Measurements from ENCODE around the gene ZBTB1. TPM values are rescaled to one million over a fixed set of nuclear protein-coding genes. Genes with fewer than 3 reads are reported as not detected.
A peak's percentile ranks its signal among the peaks of the same experiment; 100 is the strongest.

Gene ZBTB1
- total and polyA plus RNA-seq, 12 donors: 15.1 to 38.1 (median 28.2) TPM

DNA sequence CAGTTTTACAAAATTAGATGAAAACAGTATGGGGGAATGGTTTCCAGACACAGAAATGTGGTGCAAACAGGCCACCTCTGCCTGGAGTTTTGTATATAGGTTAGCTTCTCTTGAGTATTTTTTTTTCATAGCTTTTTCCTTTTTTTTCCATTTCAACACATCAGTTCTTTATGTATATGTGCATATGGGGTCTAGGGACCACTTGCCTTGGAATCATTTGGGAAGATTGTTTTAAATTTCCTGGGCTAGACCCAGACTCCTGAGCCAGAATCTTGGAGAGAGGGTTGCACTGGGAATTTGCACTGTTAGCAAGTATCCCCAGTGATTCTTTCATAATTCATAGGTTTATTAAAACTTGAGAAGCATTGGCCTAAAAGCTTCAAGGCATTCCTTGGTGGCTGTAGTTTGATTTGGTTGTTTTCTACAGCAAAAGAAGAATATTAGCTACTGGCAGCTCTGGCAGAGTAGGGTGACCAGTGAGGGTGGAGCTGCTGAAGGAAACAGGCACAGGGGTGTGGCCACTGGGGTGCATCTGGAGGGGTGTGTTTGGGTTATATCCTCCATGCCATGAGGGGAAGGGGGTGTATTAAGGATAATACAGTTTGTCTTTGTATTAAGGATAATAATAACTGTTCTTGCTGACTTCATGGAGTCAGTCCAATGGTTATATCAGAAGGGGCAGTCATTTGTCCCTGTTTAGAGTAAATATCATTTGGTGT lies 68.0 kb downstream of the ZBTB1 start:
- H3K36me3 ChIP-seq (replicated peaks in 1 of 2): no peaks in the 10 kb centered on the region
- no peak overlapping the region for H3K4me3 ChIP-seq
- intact Hi-C loops (cut with DNase I): no loop called here
- H3K27ac ChIP-seq: peak overlapping the region in 1 of 5 donors; percentile 14
- H3K4me1 ChIP-seq (replicated peaks in 1 of 2): peaks cover 7 to 15% of the 10 kb centered on the region in 2 donors
- H3K27me3 ChIP-seq: no peaks in the 10 kb centered on the region
- TF ChIP-seq, protein P1, sequence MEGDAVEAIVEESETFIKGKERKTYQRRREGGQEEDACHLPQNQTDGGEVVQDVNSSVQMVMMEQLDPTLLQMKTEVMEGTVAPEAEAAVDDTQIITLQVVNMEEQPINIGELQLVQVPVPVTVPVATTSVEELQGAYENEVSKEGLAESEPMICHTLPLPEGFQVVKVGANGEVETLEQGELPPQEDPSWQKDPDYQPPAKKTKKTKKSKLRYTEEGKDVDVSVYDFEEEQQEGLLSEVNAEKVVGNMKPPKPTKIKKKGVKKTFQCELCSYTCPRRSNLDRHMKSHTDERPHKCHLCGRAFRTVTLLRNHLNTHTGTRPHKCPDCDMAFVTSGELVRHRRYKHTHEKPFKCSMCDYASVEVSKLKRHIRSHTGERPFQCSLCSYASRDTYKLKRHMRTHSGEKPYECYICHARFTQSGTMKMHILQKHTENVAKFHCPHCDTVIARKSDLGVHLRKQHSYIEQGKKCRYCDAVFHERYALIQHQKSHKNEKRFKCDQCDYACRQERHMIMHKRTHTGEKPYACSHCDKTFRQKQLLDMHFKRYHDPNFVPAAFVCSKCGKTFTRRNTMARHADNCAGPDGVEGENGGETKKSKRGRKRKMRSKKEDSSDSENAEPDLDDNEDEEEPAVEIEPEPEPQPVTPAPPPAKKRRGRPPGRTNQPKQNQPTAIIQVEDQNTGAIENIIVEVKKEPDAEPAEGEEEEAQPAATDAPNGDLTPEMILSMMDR (IDR thresholded peaks at IDR 0.05): no peak
- no peak for TF ChIP-seq POLR2A (IDR thresholded peaks at IDR 0.05)
- no peaks in the 10 kb centered on the region for H3K9me3 ChIP-seq (replicated peaks in 1 of 3)
- no peak for DNase-seq

GRCh38 chr14:64573109-64573508 lies 68.5 kb downstream of the ZBTB1 start:
- Histone ChIP-seq H3K27me3 (no peaks in the 10 kb centered on the region), H3K9me3 (replicated peaks in 1 of 3) (no peaks in the 10 kb centered on the region), H3K4me1 (replicated peaks in 1 of 2) (peaks cover 7 to 15% of the 10 kb centered on the region in 2 donors), H3K36me3 (replicated peaks in 1 of 2) (no peaks in the 10 kb centered on the region), H3K4me3 (no peak overlapping the region), H3K27ac (no peak overlapping the region)
- 81 to 90% (median 86%) methylated on average over 3 of the region's 3 CpGs for WGBS, 4 donors
- DNase-seq: no peak
- intact Hi-C loops (cut with DNase I): no loop called here
- TF ChIP-seq, protein P1 (IDR thresholded peaks at IDR 0.05): no peak
- TF ChIP-seq POLR2A (IDR thresholded peaks at IDR 0.05): no peak

Small RNA genes within 50 kb of the gene (small RNA-seq; reads per million reads assigned to genes)
- 0 reads per million in 2 donors for gene AL049869.4

Other genes with a start within 250 kb of the ZBTB1 start
- gene ESR2, start 210.4 kb upstream of the ZBTB1 start, total RNA-seq: 10 to 100 TPM in 7 of 9 donors, 1 to 10 TPM in 2; 4.3 to 36.0 (median 21.9) TPM
- gene ESR2, start 210.4 kb upstream of the ZBTB1 start, polyA plus RNA-seq: 1 to 10 TPM; 3.0 to 6.1 (median 5.0) TPM
- 10 to 100 TPM; 14.9 to 66.4 (median 36.2) TPM for gene MTHFD1, start 116.4 kb upstream of the ZBTB1 start, total RNA-seq
- 10 to 100 TPM; 32.8 to 59.2 (median 39.9) TPM for gene MTHFD1, start 116.4 kb upstream of the ZBTB1 start, polyA plus RNA-seq
- gene AKAP5, start 39.3 kb upstream of the ZBTB1 start, total RNA-seq: under 1 TPM; 0.06 to 0.78 (median 0.27) TPM
- gene AKAP5, start 39.3 kb upstream of the ZBTB1 start, polyA plus RNA-seq: under 1 TPM; 0.10 to 0.38 (median 0.16) TPM
- gene ZBTB25, start 932 bp upstream of the ZBTB1 start, total RNA-seq: 10 to 100 TPM in 6 of 9 donors, 1 to 10 TPM in 3; 4.4 to 17.2 (median 12.4) TPM
- gene ZBTB25, start 932 bp upstream of the ZBTB1 start, polyA plus RNA-seq: 10 to 100 TPM in 1 of 3 donors, 1 to 10 TPM in 2; 5.7 to 11.6 (median 9.5) TPM
- 10 to 100 TPM in 5 of 9 donors, 1 to 10 TPM in 4; 3.5 to 74.6 (median 16.5) TPM for gene HSPA2, start 36.0 kb downstream of the ZBTB1 start, total RNA-seq
- gene HSPA2, start 36.0 kb downstream of the ZBTB1 start, polyA plus RNA-seq: 1 to 10 TPM; 3.4 to 7.2 (median 5.1) TPM
- 1 to 10 TPM in 4 of 9 donors, under 1 TPM in 5; 0.27 to 2.0 (median 0.95) TPM for gene PPP1R36, start 45.2 kb downstream of the ZBTB1 start, total RNA-seq
- gene PPP1R36, start 45.2 kb downstream of the ZBTB1 start, polyA plus RNA-seq: 1 to 10 TPM in 1 of 3 donors, under 1 TPM in 2; 0.67 to 2.2 (median 0.90) TPM
- 10 to 100 TPM in 2 of 9 donors, 1 to 10 TPM in 7; 2.7 to 11.7 (median 8.4) TPM for gene PLEKHG3, start 199.7 kb downstream of the ZBTB1 start, total RNA-seq
- gene PLEKHG3, start 199.7 kb downstream of the ZBTB1 start, polyA plus RNA-seq: 10 to 100 TPM in 1 of 3 donors, 1 to 10 TPM in 2; 3.0 to 10.1 (median 9.5) TPM

Measured in adrenal gland (tissue), 12 donors.